NCI-H2081 treated with DMSO at 0.1 percent for 48 hours (cell line): ENCODE measurements around the gene VRK1.

Source experiments
- DNase-seq: peaks from one replicate; lab custom pipeline; 2025; lab: John Stamatoyannopoulos, UW

VRK1 gene

GRCh38 chr14:96922986-96923385 is 125.8 kb downstream of the VRK1 start:
- DNase-seq, result no peak

- DNase-seq, result no peak
These were observed 128.2 kb downstream of the VRK1 start for GRCh38 chr14:96925422-96925821.

- no peak for DNase-seq
These were observed 128.8 kb downstream of the VRK1 start for GRCh38 chr14:96926001-96926400.

GRCh38 chr14:96928779-96929380 is 131.7 kb downstream of the VRK1 start:
- DNase-seq, result no peak

- DNase-seq, result no peak
These were observed 132.8 kb downstream of the VRK1 start for GRCh38 chr14:96929950-96930349.

- no peak for DNase-seq
These were observed 133.3 kb downstream of the VRK1 start for GRCh38 chr14:96930526-96930925.
